Neural progenitor cell (in vitro differentiated cells): ENCODE results near the gene PCYT1A. TPM values are rescaled to one million over a fixed set of nuclear protein-coding genes. Genes with fewer than 3 reads are reported as not detected.

Experiments used
- DNase-seq: peaks from one replicate; pipeline ENCODE4 v3.0.0-alpha.2; 2016; ENCODE audit warnings: low spot score
- H2AFZ ChIP-seq: fragments of 200-600 bp; sonication (generic); replicated peaks from 2 replicates; pipeline ENCODE4 v1.6.1; 2016; ENCODE audit warnings: antibody characterized with exemption
- H3F3A ChIP-seq: fragments of 200-600 bp; sonication (generic); 2 replicates; pipeline ENCODE4 v1.6.1; 2016; ENCODE audit warnings: antibody characterized with exemption, low read depth
- H3K27ac ChIP-seq: fragments of 200-600 bp; sonication (generic); 2 replicates; pipeline ENCODE4 v1.5.1; 2016; ENCODE audit warnings: mild to moderate bottlenecking
- H3K27me3 ChIP-seq: fragments of 200-600 bp; sonication (generic); 2 replicates; pipeline ENCODE4 v1.6.1; 2016; ENCODE audit warnings: mild to moderate bottlenecking, moderate library complexity
- H3K36me3 ChIP-seq: fragments of 200-600 bp; sonication (generic); 2 replicates; pipeline ENCODE4 v1.5.1; 2016
- H3K4me1 ChIP-seq: fragments of 200-600 bp; sonication (generic); 2 replicates; pipeline ENCODE4 v1.6.1; 2016; ENCODE audit warnings: mixed run types
- H3K4me2 ChIP-seq: fragments of 200-600 bp; sonication (generic); 2 replicates; pipeline ENCODE4 v1.6.1; 2016
- H3K4me3 ChIP-seq: fragments of 200-600 bp; sonication (generic); 2 replicates; pipeline ENCODE4 v1.5.1; 2016
- H3K79me2 ChIP-seq: fragments of 200-600 bp; sonication (generic); 2 replicates; pipeline ENCODE4 v1.6.1; 2016; ENCODE audit warnings: low read depth
- H3K9ac ChIP-seq: fragments of 200-600 bp; sonication (generic); 2 replicates; pipeline ENCODE4 v1.6.1; 2016
- H3K9me3 ChIP-seq: fragments of 200-600 bp; sonication (generic); 2 replicates; pipeline ENCODE4 v1.5.1; 2016; ENCODE audit warnings: low read depth
- H4K20me1 ChIP-seq: fragments of 200-600 bp; sonication (generic); 2 replicates; pipeline ENCODE4 v1.6.1; 2016; ENCODE audit warnings: low read depth
- H3K27ac Mint-ChIP-seq: 3 replicates; pipeline ENCODE4 v1.8.0; 2021; ENCODE audit warnings: mixed read lengths
- H3K27me3 Mint-ChIP-seq: 2 replicates; pipeline ENCODE4 v1.8.0; 2022; ENCODE audit warnings: low read depth, mild to moderate bottlenecking, inconsistent platforms, moderate library complexity, mixed read lengths; ENCODE audit not compliant: insufficient read depth
- H3K36me3 Mint-ChIP-seq: 3 replicates; pipeline ENCODE4 v1.8.0; 2021; ENCODE audit warnings: mixed read lengths
- H3K4me1 Mint-ChIP-seq: 3 replicates; pipeline ENCODE4 v1.8.0; 2021; ENCODE audit warnings: mixed read lengths
- H3K4me3 Mint-ChIP-seq: 3 replicates; pipeline ENCODE4 v1.8.0; 2021; ENCODE audit warnings: mild to moderate bottlenecking, moderate library complexity, mixed read lengths
- H3K9me3 Mint-ChIP-seq: 3 replicates; pipeline ENCODE4 v1.8.0; 2020; ENCODE audit warnings: mixed read lengths
- CTCF ChIP-seq: fragments of 200-600 bp; sonication (generic); IDR thresholded peaks from 2 replicates; pipeline ENCODE4 v1.5.1; 2017; ENCODE audit warnings: antibody characterized with exemption, mild to moderate bottlenecking
- EZH2 ChIP-seq: fragments of 200-600 bp; sonication (generic); IDR thresholded peaks from 2 replicates; pipeline ENCODE4 v1.6.1; 2017; ENCODE audit warnings: antibody characterized with exemption, mild to moderate bottlenecking, moderate library complexity
- EZH2phosphoT487 ChIP-seq: fragments of 200-600 bp; sonication (generic); IDR thresholded peaks from 2 replicates; pipeline ENCODE4 v1.6.1; 2017; ENCODE audit warnings: antibody characterized with exemption
- total RNA-seq: library from RNA; depleted of rRNA; stranded (reverse); fragments of >200 nt; gene quantifications from 2 replicates; pipeline ENCODE4 v1.2.3, GENCODE V29; 2015; ENCODE audit warnings: low replicate concordance

The PCYT1A gene
- total RNA-seq, 1 donor from 2014 or later: 29.3 TPM

DNA sequence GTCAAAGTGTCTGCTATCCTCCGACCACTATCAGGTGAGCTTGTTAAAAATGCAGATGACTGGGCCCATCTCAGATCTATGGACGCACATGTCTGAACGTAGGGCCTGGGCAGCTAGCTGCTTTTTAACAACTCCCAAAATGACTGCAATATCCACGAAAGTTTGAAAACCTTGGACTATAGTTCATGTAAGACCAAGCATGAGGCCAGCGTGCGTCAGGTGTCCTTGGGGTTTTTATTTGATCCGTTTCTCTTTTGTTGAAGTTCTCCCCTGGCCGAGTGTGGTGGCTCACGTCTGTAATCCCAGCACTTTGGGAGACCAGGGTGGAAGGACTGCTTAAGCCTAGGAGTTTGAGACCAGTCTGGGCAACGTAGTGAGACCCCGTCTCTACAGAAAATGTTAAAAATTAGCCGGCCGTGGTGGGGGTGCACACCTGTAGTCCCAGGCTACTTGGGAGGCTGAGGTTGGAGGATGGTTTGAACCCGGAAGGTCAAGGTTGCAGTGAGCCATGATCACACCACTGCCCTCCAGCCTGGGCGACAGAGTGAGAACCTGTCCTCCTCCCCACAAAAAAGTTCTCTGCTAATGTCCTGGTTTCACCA lies 61.7 kb downstream of the PCYT1A start:
- H3K36me3 ChIP-seq: no peaks in the 10 kb centered on the region
- H3K27ac ChIP-seq: no peak overlapping the region
- no peaks in the 10 kb centered on the region for H3K4me1 ChIP-seq
- H4K20me1 ChIP-seq: no peaks in the 10 kb centered on the region
- Mint-ChIP-seq H3K27me3 (no peaks in the 10 kb centered on the region), H3K4me3 (no peak overlapping the region), H3K9me3 (no peaks in the 10 kb centered on the region), H3K27ac (no peak overlapping the region), H3K4me1 (peaks cover 4% of the 10 kb centered on the region), H3K36me3 (no peaks in the 10 kb centered on the region)
- no peak for DNase-seq
- H2AFZ ChIP-seq: no peak overlapping the region
- no peaks in the 10 kb centered on the region for H3K79me2 ChIP-seq
- no peaks in the 10 kb centered on the region for H3F3A ChIP-seq
- H3K4me3 ChIP-seq: no peak overlapping the region
- no peaks in the 10 kb centered on the region for H3K9me3 ChIP-seq
- no peak overlapping the region for H3K4me2 ChIP-seq
- H3K9ac ChIP-seq: no peak overlapping the region
- no peak for TF ChIP-seq EZH2phosphoT487
- no peak for TF ChIP-seq CTCF
- TF ChIP-seq EZH2: no peak
- H3K27me3 ChIP-seq: no peaks in the 10 kb centered on the region

GRCh38 chr3:196225086-196225485 lies 62.4 kb downstream of the PCYT1A start:
- H3K27ac Mint-ChIP-seq: no peak overlapping the region
- no peak overlapping the region for H3K4me3 Mint-ChIP-seq
- H3K4me2 ChIP-seq: no peak overlapping the region
- no peaks in the 10 kb centered on the region for H3K27me3 ChIP-seq
- H3K4me1 Mint-ChIP-seq: peaks cover 9% of the 10 kb centered on the region
- no peak overlapping the region for H3K9ac ChIP-seq
- no peaks in the 10 kb centered on the region for H3K36me3 Mint-ChIP-seq
- H3K4me1 ChIP-seq: no peaks in the 10 kb centered on the region
- H4K20me1 ChIP-seq: no peaks in the 10 kb centered on the region
- no peak overlapping the region for H3K27ac ChIP-seq
- H3K9me3 Mint-ChIP-seq: no peaks in the 10 kb centered on the region
- H3K27me3 Mint-ChIP-seq: peaks cover 4% of the 10 kb centered on the region
- H3K79me2 ChIP-seq: no peaks in the 10 kb centered on the region
- H2AFZ ChIP-seq: no peak overlapping the region
- DNase-seq: no peak
- no peaks in the 10 kb centered on the region for H3F3A ChIP-seq
- no peak for TF ChIP-seq CTCF
- TF ChIP-seq EZH2: no peak
- TF ChIP-seq EZH2phosphoT487: no peak
- no peaks in the 10 kb centered on the region for H3K36me3 ChIP-seq
- no peak overlapping the region for H3K4me3 ChIP-seq
- no peaks in the 10 kb centered on the region for H3K9me3 ChIP-seq

DNA sequence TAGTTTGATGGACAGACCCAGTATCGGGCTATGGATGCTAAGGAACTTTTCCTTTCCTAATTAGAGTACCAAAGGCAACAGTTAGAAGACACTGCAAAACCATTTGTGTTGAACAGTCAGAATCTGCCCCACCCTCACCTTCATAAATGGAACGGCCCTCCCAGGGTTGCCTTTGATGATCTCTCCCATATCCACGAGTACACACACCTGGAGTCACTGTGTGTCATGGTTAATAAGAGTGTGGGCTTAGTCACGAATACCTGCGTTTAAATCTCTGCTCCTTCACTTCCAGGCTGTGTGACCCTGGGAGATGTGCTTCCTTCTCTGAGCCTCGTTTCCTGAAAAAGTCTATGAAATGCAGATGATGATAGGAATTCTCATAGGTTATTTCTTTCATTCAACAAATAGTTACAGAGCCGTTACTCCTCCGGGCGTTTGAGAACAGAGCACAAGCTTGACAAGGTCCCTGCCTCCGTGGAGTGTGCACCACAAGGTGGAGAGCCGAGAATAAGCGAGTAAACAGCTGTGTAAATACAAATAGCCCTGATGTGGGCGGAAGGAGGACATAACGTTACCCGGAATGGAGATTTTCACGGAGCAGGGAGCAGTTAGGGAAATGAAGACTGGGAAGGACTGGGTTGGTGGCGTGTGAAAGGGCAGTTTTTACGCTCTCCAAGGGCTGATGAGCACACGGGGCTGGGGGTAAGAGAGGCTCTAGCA lies 64.5 kb downstream of the PCYT1A start:
- Histone ChIP-seq H3K79me2 (no peaks in the 10 kb centered on the region), H3F3A (no peaks in the 10 kb centered on the region), H4K20me1 (no peaks in the 10 kb centered on the region), H3K9ac (no peak overlapping the region), H3K4me3 (no peak overlapping the region), H3K4me1 (peaks cover 8% of the 10 kb centered on the region), H3K36me3 (no peaks in the 10 kb centered on the region), H3K9me3 (no peaks in the 10 kb centered on the region), H3K27ac (no peak overlapping the region), H3K4me2 (no peak overlapping the region), H3K27me3 (no peaks in the 10 kb centered on the region), H2AFZ (no peak overlapping the region)
- Mint-ChIP-seq H3K9me3 (no peaks in the 10 kb centered on the region), H3K27ac (no peak overlapping the region), H3K27me3 (peaks cover 9% of the 10 kb centered on the region), H3K4me3 (no peak overlapping the region), H3K4me1 (peaks cover 22% of the 10 kb centered on the region), H3K36me3 (no peaks in the 10 kb centered on the region)
- no peak for TF ChIP-seq CTCF
- TF ChIP-seq EZH2: no peak
- no peak for TF ChIP-seq EZH2phosphoT487
- no peak for DNase-seq
